ENCODE measurements around the gene GNAZ. TPM values are rescaled to one million over a fixed set of nuclear protein-coding genes. Genes with fewer than 3 reads are reported as not detected.
A peak's percentile ranks its signal among the peaks of the same experiment; 100 is the strongest.

GNAZ gene
- total and polyA plus RNA-seq, 8 donors: 4.3 to 18.8 (median 9.4) TPM

GRCh38 chr22:23035557-23036277 lies 34.6 kb upstream of the GNAZ start:
- no peaks in the 10 kb centered on the region for H3K36me3 ChIP-seq
- peak in 1 of 2 donors; percentile 22 for DNase-seq
- no peak for TF ChIP-seq POLR2A (IDR thresholded peaks at IDR 0.05)
- WGBS, 5 donors: 72 to 88% (median 78%) methylated on average over 6 of the region's 6 CpGs
- H3K4me3 ChIP-seq: no peak overlapping the region
- H3K27ac ChIP-seq: no peak overlapping the region
- intact Hi-C loops (cut with DNase I; ENCODE audit: low total_unique reads): no loop called here
- H3K9me3 ChIP-seq: no peaks in the 10 kb centered on the region
- no peaks in the 10 kb centered on the region for H3K4me1 ChIP-seq
- H3K27me3 ChIP-seq: peaks cover 0 to 22% (median 0%) of the 10 kb centered on the region in 3 donors

GRCh38 chr22:23036684-23037428 lies 33.5 kb upstream of the GNAZ start:
- DNase-seq: peak in 1 of 2 donors; percentile 43

GRCh38 chr22:23037429-23038333 lies 32.6 kb upstream of the GNAZ start:
- intact Hi-C loops (cut with DNase I; ENCODE audit: low total_unique reads): no loop called here
- DNase-seq: no peak
- Histone ChIP-seq H3K9me3 (no peaks in the 10 kb centered on the region), H3K4me3 (no peak overlapping the region), H3K27ac (no peak overlapping the region), H3K4me1 (no peaks in the 10 kb centered on the region), H3K36me3 (no peaks in the 10 kb centered on the region), H3K27me3 (peaks cover 0 to 22% (median 0%) of the 10 kb centered on the region in 3 donors)
- TF ChIP-seq, protein P1, sequence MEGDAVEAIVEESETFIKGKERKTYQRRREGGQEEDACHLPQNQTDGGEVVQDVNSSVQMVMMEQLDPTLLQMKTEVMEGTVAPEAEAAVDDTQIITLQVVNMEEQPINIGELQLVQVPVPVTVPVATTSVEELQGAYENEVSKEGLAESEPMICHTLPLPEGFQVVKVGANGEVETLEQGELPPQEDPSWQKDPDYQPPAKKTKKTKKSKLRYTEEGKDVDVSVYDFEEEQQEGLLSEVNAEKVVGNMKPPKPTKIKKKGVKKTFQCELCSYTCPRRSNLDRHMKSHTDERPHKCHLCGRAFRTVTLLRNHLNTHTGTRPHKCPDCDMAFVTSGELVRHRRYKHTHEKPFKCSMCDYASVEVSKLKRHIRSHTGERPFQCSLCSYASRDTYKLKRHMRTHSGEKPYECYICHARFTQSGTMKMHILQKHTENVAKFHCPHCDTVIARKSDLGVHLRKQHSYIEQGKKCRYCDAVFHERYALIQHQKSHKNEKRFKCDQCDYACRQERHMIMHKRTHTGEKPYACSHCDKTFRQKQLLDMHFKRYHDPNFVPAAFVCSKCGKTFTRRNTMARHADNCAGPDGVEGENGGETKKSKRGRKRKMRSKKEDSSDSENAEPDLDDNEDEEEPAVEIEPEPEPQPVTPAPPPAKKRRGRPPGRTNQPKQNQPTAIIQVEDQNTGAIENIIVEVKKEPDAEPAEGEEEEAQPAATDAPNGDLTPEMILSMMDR (IDR thresholded peaks at IDR 0.05): no peak
- 80 to 92% (median 88%) methylated on average over 8 of the region's 8 CpGs for WGBS, 5 donors

More at GRCh38 chr22:23036684-23037428, 33.5 kb upstream of the GNAZ start:
- H3K27ac ChIP-seq: no peak overlapping the region
- H3K27me3 ChIP-seq: peaks cover 0 to 22% (median 0%) of the 10 kb centered on the region in 3 donors
- TF ChIP-seq EP300 (IDR thresholded peaks at IDR 0.05) (no peak), POLR2A (IDR thresholded peaks at IDR 0.05) (no peak), POLR2AphosphoS5 (IDR thresholded peaks at IDR 0.05) (no peak)
- TF ChIP-seq, protein P1 (IDR thresholded peaks at IDR 0.05): no peak
- H3K4me1 ChIP-seq: no peaks in the 10 kb centered on the region
- no peaks in the 10 kb centered on the region for H3K36me3 ChIP-seq
- intact Hi-C loops (cut with DNase I; ENCODE audit: low total_unique reads): no loop called here
- 58 to 81% (median 74%) methylated on average over 6 of the region's 6 CpGs for WGBS, 5 donors
- no peak overlapping the region for H3K4me3 ChIP-seq
- no peaks in the 10 kb centered on the region for H3K9me3 ChIP-seq

DNA sequence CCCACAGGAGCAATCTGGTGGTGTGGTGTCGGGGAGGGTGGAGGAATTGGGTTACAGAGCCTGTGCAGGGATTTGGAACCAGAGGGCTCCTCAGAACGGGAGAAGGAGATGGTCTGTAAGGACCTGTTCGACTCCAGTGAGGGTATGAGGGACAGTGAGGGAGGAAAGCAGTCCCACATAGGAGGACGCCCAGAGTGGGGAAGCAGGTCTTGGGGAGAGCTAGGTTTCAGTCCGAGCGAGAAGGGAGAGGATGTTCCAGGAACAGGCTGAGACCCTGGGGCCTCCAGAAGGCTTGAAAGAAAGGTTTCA lies 32.0 kb upstream of the GNAZ start:
- TF ChIP-seq POLR2AphosphoS5 (IDR thresholded peaks at IDR 0.05) (no peak), POLR2A (IDR thresholded peaks at IDR 0.05) (no peak), EP300 (IDR thresholded peaks at IDR 0.05) (no peak)
- TF ChIP-seq, protein P1 (IDR thresholded peaks at IDR 0.05): no peak
- Histone ChIP-seq H3K27ac (no peak overlapping the region), H3K4me3 (no peak overlapping the region), H3K36me3 (no peaks in the 10 kb centered on the region), H3K9me3 (no peaks in the 10 kb centered on the region), H3K4me1 (no peaks in the 10 kb centered on the region), H3K27me3 (peaks cover 0 to 22% (median 0%) of the 10 kb centered on the region in 3 donors)
- WGBS, 5 donors: 87 to 94% (median 88%) methylated on average over 6 of the region's 6 CpGs
- intact Hi-C loops (cut with DNase I; ENCODE audit: low total_unique reads): no loop called here
- DNase-seq: no peak

All from stomach (tissue), 9 donors.